Measurements from ENCODE around the gene IGSF9B. TPM values are rescaled to one million over a fixed set of nuclear protein-coding genes. Genes with fewer than 3 reads are reported as not detected.

The IGSF9B gene
- total and polyA plus RNA-seq, 2 experiments from 2014 or later, result 0.04 TPM; not detected in 1

GRCh38 chr11:134001596-134001995 is 44.8 kb upstream of the IGSF9B start:
- peaks cover 16% of the 10 kb centered on the region for H3K27me3 ChIP-seq (replicated peaks; ENCODE audit: insufficient read depth)
- no peaks in the 10 kb centered on the region for H3K9me3 ChIP-seq (ENCODE audit: low read depth)
- H2AFZ ChIP-seq, result no peak overlapping the region
- no peaks in the 10 kb centered on the region for H3F3A ChIP-seq (ENCODE audit: insufficient read depth)
- no peak overlapping the region for H3K27ac ChIP-seq
- no peaks in the 10 kb centered on the region for H3K9me2 ChIP-seq (ENCODE audit: insufficient read depth)
- no peaks in the 10 kb centered on the region for H3K4me1 ChIP-seq (ENCODE audit: insufficient read depth)
- H3K36me3 ChIP-seq (ENCODE audit: low read depth), result no peaks in the 10 kb centered on the region
- no peaks in the 10 kb centered on the region for H3K79me2 ChIP-seq (ENCODE audit: insufficient read depth)
- in situ Hi-C loops (cut with MboI), result no loop called here
- WGBS, 2 experiments (ENCODE audit: low coverage in 1 of 2, low lambda C conversion rate in 2 of 2, missing lambda C conversion rate in 2 of 2), result 43 to 44% methylated on average over 6 of the region's 6 CpGs
- no peak overlapping the region for H3K4me2 ChIP-seq (ENCODE audit: unreplicated experiment)
- H4K20me1 ChIP-seq (ENCODE audit: insufficient read depth), result no peaks in the 10 kb centered on the region
- no peak for DNase-seq
- no peak overlapping the region for H3K4me3 ChIP-seq
- no peak overlapping the region for H3K9ac ChIP-seq
- TF ChIP-seq EZH2 (IDR thresholded peaks at IDR 0.05; ENCODE audit: insufficient read depth, poor library complexity, severe bottlenecking), result no peak
- TF ChIP-seq EZH2phosphoT487 (IDR thresholded peaks at IDR 0.05; ENCODE audit: insufficient read depth, low read depth), result no peak

GRCh38 chr11:134001088-134001487 is 44.3 kb upstream of the IGSF9B start:
- H3K27me3 ChIP-seq (replicated peaks; ENCODE audit: insufficient read depth), result peaks cover 16% of the 10 kb centered on the region
- H3K9ac ChIP-seq, result no peak overlapping the region
- H3K79me2 ChIP-seq (ENCODE audit: insufficient read depth), result no peaks in the 10 kb centered on the region
- 39 to 53% methylated on average over 6 of the region's 6 CpGs for WGBS, 2 experiments (ENCODE audit: low coverage in 1 of 2, low lambda C conversion rate in 2 of 2, missing lambda C conversion rate in 2 of 2)
- H3K9me3 ChIP-seq (ENCODE audit: low read depth), result no peaks in the 10 kb centered on the region
- no peak overlapping the region for H3K4me2 ChIP-seq (ENCODE audit: unreplicated experiment)
- no peaks in the 10 kb centered on the region for H4K20me1 ChIP-seq (ENCODE audit: insufficient read depth)
- H3F3A ChIP-seq (ENCODE audit: insufficient read depth), result no peaks in the 10 kb centered on the region
- in situ Hi-C loops (cut with MboI), result no loop called here
- no peak overlapping the region for H3K4me3 ChIP-seq
- DNase-seq, result no peak
- no peak overlapping the region for H3K27ac ChIP-seq
- no peaks in the 10 kb centered on the region for H3K4me1 ChIP-seq (ENCODE audit: insufficient read depth)
- TF ChIP-seq EZH2 (IDR thresholded peaks at IDR 0.05; ENCODE audit: insufficient read depth, poor library complexity, severe bottlenecking), result no peak
- no peak for TF ChIP-seq EZH2phosphoT487 (IDR thresholded peaks at IDR 0.05; ENCODE audit: insufficient read depth, low read depth)
- no peaks in the 10 kb centered on the region for H3K9me2 ChIP-seq (ENCODE audit: insufficient read depth)
- H3K36me3 ChIP-seq (ENCODE audit: low read depth), result no peaks in the 10 kb centered on the region
- no peak overlapping the region for H2AFZ ChIP-seq

GRCh38 chr11:133999355-133999754 is 42.6 kb upstream of the IGSF9B start:
- no peaks in the 10 kb centered on the region for H3F3A ChIP-seq (ENCODE audit: insufficient read depth)
- no peak overlapping the region for H3K27ac ChIP-seq
- no peak overlapping the region for H3K4me3 ChIP-seq
- H2AFZ ChIP-seq, result no peak overlapping the region
- no peaks in the 10 kb centered on the region for H4K20me1 ChIP-seq (ENCODE audit: insufficient read depth)
- H3K9me3 ChIP-seq (ENCODE audit: low read depth), result no peaks in the 10 kb centered on the region
- no peak overlapping the region for H3K4me2 ChIP-seq (ENCODE audit: unreplicated experiment)
- no peaks in the 10 kb centered on the region for H3K79me2 ChIP-seq (ENCODE audit: insufficient read depth)
- no peaks in the 10 kb centered on the region for H3K9me2 ChIP-seq (ENCODE audit: insufficient read depth)
- no peak overlapping the region for H3K9ac ChIP-seq
- TF ChIP-seq EZH2phosphoT487 (IDR thresholded peaks at IDR 0.05; ENCODE audit: insufficient read depth, low read depth) (no peak), EZH2 (IDR thresholded peaks at IDR 0.05; ENCODE audit: insufficient read depth, poor library complexity, severe bottlenecking) (no peak)
- peaks cover 8% of the 10 kb centered on the region for H3K27me3 ChIP-seq (replicated peaks; ENCODE audit: insufficient read depth)
- in situ Hi-C loops (cut with MboI), result no loop called here
- H3K36me3 ChIP-seq (ENCODE audit: low read depth), result no peaks in the 10 kb centered on the region
- DNase-seq, result no peak
- no peaks in the 10 kb centered on the region for H3K4me1 ChIP-seq (ENCODE audit: insufficient read depth)
- 55 to 56% methylated on average over 11 of the region's 11 CpGs for WGBS, 2 experiments (ENCODE audit: low coverage in 1 of 2, low lambda C conversion rate in 2 of 2, missing lambda C conversion rate in 2 of 2)

GRCh38 chr11:133997554-133997953 is 40.8 kb upstream of the IGSF9B start:
- Histone ChIP-seq H3K27ac (no peak overlapping the region), H3K36me3 (ENCODE audit: low read depth) (no peaks in the 10 kb centered on the region), H3K9me2 (ENCODE audit: insufficient read depth) (no peaks in the 10 kb centered on the region), H3F3A (ENCODE audit: insufficient read depth) (no peaks in the 10 kb centered on the region), H3K9ac (no peak overlapping the region), H3K79me2 (ENCODE audit: insufficient read depth) (no peaks in the 10 kb centered on the region), H3K4me3 (no peak overlapping the region), H2AFZ (no peak overlapping the region), H3K9me3 (ENCODE audit: low read depth) (no peaks in the 10 kb centered on the region), H3K4me2 (ENCODE audit: unreplicated experiment) (no peak overlapping the region), H3K27me3 (replicated peaks; ENCODE audit: insufficient read depth) (no peaks in the 10 kb centered on the region), H4K20me1 (ENCODE audit: insufficient read depth) (no peaks in the 10 kb centered on the region), H3K4me1 (ENCODE audit: insufficient read depth) (no peaks in the 10 kb centered on the region)
- in situ Hi-C loops (cut with MboI), result no loop called here
- no peak for DNase-seq
- TF ChIP-seq EZH2phosphoT487 (IDR thresholded peaks at IDR 0.05; ENCODE audit: insufficient read depth, low read depth), result no peak
- no peak for TF ChIP-seq EZH2 (IDR thresholded peaks at IDR 0.05; ENCODE audit: insufficient read depth, poor library complexity, severe bottlenecking)
- WGBS, 2 experiments (ENCODE audit: low coverage in 1 of 2, low lambda C conversion rate in 2 of 2, missing lambda C conversion rate in 2 of 2), result 48 to 58% methylated on average over 5 of the region's 5 CpGs

- 58 to 59% methylated on average over 10 of the region's 10 CpGs for WGBS, 2 experiments (ENCODE audit: low coverage in 1 of 2, low lambda C conversion rate in 2 of 2, missing lambda C conversion rate in 2 of 2)
- Histone ChIP-seq H3K4me2 (ENCODE audit: unreplicated experiment) (no peak overlapping the region), H3F3A (ENCODE audit: insufficient read depth) (no peaks in the 10 kb centered on the region), H3K27ac (no peak overlapping the region), H3K9ac (no peak overlapping the region), H3K9me2 (ENCODE audit: insufficient read depth) (no peaks in the 10 kb centered on the region), H3K4me3 (no peak overlapping the region), H2AFZ (no peak overlapping the region), H3K9me3 (ENCODE audit: low read depth) (no peaks in the 10 kb centered on the region), H3K36me3 (ENCODE audit: low read depth) (no peaks in the 10 kb centered on the region), H3K79me2 (ENCODE audit: insufficient read depth) (no peaks in the 10 kb centered on the region), H3K27me3 (replicated peaks; ENCODE audit: insufficient read depth) (peaks cover 3% of the 10 kb centered on the region; the same call in 1 of the 2 replicates), H4K20me1 (ENCODE audit: insufficient read depth) (no peaks in the 10 kb centered on the region), H3K4me1 (ENCODE audit: insufficient read depth) (no peaks in the 10 kb centered on the region)
- no peak for TF ChIP-seq EZH2phosphoT487 (IDR thresholded peaks at IDR 0.05; ENCODE audit: insufficient read depth, low read depth)
- no peak for TF ChIP-seq EZH2 (IDR thresholded peaks at IDR 0.05; ENCODE audit: insufficient read depth, poor library complexity, severe bottlenecking)
- DNase-seq, result no peak
- in situ Hi-C loops (cut with MboI), result no loop called here
Measured at GRCh38 chr11:133996671-133997070, 39.9 kb upstream of the IGSF9B start.
